HG02943 (cell line): ENCODE data around the gene KLF16.

ENCODE experiments used
- ATAC-seq: cut with Tn5 transposase; IDR thresholded peaks from one replicate; pipeline ENCODE4 v1.9.1; 2021; ENCODE audit warnings: mild to moderate bottlenecking, low read depth, moderate library complexity; ENCODE audit not compliant: unreplicated experiment

The KLF16 gene

DNA sequence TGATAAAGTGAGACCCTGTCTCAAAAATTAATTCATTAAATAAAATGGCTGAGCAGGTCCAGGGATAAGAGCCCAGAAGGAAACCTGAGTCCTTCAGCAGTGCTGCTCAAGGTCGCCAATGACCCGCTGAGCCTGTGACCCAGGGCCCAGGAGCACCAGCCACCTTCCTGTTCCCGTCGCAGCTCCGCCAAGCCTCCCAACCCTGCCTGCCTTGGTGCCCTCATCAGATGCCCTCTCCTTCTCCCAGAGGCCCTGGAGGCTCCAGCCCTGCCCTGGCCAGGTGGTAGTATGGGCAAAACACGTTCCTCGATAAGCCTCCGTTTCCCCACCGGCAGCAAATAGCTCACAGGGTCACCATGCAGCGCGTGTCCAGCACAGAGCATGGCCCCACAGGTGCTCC lies 17.7 kb downstream of the KLF16 start:
- no peak for ATAC-seq

DNA sequence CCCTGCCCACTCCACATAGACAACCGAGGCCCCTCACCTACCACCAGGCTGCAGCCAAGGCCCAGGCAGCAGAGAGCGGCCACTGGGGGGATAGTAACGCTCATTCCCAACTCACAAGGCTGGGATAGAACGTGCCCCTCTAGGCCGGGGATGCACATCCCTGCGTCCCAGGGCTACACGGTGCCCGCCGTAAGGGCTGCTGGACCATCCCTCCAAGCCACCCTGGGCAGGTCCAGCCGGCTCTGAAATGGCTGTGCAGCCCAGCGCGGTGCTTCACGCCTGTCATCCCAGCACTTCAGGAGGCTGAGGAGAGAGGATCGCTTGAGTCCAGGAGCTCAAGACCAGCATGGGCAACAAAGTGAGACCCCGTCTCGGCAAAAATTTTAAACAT lies 18.3 kb downstream of the KLF16 start:
- no peak for ATAC-seq

DNA sequence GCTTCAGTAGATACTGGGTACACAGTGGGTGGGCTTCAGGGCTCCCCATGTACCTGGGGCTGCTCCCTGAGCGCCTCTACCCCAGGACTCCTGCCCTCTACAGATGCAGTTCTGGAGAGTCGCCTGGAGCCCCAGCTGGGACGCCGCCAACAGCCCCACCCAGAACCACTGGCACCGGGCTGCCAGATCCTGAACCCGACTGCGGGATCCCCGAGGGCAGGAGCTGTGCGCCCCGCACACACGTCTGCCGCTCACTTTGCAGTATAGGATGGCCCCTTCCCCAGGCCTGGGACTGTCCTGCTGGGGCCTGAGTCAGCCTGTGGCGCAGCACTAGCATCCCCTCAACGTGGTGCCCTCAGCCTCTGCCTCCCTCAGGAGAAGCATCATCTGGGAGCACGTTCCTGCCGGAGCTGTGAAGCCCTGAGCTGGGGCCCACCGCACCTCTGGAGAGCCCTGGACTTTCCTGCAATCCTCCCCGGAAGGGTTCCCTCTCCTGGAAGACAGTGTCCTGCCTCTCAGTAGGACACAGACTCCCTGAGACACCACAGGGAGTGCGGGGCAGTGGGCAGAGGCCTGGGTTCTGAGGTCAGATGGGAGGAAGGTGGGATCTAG lies 18.8 kb downstream of the KLF16 start:
- no peak for ATAC-seq

DNA sequence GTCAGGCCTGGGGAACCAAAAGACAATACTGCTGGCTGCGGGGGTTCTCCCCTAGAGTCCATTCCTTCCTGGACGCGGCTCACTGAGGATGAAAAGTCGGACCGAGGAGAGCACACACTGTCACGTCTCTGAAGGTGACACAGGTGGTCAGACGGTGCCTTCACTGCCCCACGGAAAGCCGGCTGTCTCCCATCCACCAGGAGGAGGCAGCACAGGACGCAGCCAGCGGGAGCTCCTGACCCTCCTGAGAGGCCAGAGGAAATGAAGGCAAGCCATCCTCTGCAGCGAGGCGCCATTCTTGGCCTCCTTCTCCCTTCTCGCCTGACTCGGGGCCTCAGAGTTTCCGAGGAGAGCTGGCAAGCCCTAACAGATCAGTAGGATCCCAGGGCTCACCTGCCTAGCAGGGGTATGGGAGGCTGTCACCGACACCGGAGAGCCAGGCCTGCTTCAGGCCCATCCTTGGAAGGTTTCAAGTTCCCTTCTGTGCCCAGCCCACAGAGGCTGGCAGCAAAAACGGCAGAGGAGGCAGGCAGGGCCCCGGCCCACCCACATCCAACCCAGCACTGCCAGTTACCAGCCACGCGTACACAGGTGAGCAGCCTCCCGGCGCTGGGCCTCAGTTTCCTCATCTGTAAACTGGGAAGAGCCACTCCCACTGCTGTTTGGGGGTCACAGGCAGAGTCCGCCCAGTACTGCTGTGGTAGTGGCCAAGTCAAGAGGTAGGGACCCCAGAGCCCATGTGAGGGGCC lies 19.6 kb downstream of the KLF16 start:
- ATAC-seq: no peak

DNA sequence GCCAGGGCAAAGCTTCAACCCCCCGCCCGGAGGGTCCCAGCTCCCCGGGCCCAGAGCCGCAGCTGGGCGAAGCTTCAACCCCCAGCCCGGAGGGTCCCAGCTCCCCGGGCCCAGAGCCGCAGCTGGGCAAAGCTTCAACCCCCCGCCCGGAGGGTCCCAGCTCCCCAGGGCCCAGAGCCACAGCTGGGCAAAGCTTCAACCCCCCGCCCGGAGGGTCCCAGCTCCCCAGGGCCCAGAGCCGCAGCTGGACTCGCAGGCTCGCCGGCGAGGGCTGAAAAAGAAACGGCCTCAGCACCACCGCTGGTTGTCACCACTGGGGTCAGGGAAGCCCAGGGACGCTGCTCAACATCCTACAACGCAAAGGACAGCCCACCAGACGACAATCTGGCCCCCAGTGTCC lies 20.3 kb downstream of the KLF16 start:
- no peak for ATAC-seq

DNA sequence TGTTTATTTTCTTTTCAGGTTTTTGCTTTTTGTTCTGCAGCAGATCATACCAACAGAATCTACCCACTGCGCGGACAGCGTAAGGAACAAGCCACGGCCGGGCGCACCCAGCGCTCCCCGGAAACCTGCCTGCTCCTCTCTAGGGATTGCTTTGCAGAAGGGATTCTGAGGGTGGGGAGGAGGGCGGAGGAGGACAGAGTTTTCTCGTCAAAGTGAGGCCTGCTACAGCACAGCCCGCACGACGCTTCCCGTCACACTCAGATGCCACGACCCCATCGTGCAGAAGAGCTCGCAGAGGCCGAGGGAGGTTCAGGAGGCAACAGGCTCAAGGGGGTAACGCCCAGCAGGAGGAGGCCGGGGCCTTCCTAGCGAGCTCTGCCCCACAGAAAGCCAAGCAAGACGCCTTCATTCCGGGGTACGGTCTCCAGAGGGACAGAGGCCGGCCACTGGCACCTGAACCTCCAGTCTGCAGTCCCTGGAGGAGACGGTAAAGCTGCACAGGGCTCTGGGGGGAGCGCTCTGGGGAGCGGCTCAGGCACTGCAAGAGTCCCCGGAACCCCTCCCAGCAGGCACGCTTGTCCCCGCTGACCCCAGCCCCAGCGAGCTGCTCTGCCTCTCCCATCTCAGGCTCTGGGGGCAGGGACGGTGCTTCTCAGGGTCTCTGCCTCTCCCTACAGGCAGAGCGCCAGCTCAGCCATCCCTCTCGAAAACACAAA lies 22.0 kb downstream of the KLF16 start:
- ATAC-seq: no peak

DNA sequence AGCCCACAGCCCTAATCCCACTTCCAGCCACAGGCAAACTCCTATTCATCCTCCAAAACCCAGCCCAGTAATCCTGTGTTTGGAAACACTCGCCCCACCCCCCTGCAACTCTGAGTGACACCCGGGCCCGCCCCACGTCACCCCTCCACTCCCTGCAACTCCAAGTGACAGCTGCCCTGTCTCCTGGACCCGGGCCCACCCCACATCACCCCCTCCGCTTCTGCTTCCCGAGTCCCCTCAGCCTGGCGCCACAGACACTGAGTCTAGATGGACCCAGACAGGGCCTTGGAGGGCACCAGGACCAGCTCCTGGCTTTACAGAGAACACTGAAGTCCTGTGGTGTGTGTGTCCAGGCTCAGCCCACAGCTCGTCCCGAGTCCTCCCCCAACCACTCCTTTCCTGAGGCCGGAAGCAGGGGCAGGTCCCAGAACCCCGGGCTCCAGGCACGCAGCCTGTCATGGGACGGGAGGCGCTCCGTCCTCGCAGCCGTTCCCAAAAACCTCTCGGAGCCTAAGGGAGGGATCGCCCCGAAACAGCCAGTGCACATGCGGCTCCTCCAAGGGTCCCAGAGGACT lies 22.8 kb downstream of the KLF16 start:
- no peak for ATAC-seq

DNA sequence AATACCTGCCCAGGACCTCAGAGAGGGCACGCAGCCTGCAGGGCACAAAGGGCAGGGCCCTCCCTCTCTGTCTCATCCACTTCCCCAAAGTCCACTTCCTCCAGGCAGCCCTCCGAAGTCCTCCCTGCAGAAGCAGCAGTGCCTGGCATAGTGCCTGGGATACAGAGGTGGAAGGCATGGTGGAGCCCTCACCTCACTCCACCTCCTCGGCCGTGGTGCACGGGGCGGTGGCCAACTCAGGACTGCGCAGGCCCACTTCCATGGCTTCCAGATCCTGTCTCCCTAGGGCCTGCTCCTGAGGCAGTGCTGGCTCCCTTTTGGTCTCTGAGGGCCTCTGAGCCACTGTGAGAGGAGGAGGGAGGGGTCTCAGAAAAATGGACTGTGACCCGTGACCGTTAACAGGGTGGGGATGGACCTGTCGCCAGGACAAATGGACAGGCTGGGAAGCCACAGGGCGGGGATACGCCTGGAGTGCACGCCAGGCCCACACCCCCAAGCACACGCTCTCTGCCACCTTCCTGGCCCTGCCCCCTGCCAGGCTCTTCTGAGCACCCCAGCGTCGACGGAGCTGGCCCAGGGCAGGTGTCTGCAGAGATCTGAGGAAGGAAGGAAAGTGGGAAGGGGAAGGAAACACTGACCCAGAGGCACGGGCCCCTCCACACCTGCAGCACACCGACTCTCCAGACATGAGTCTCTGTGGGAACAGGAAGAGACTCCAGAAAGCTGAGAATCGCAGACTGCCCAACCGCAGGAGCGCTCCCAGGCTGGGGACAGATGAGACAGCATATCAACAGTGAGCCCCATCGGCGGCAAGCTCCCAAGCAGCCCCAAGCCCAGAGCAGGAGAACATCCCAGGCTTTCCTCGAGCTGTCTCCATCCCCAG lies 23.5 kb downstream of the KLF16 start:
- no peak for ATAC-seq

DNA sequence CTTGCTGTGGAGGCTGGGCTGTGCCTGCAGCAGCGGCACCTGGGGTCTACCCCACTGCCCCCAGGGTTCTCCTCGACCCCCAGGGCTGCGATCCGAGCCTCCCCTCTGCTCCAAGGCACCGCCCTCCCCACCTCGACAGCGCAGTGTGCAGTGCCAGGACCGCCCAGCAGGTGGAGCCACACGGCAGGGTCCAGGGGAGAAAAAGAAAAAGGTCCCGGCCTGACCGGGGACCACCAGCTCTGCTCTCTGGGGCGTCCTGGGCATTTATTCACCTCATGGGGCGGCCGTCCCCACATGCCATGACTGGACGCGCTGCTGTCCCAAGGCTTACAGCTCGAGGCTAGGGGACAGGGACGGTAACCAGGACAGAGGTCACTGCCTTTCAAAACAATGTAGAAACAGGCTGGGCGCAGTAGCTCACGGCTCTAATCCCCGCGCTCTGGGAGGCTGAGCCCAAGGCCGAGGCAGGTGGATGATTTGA lies 25.7 kb downstream of the KLF16 start:
- ATAC-seq: no peak

DNA sequence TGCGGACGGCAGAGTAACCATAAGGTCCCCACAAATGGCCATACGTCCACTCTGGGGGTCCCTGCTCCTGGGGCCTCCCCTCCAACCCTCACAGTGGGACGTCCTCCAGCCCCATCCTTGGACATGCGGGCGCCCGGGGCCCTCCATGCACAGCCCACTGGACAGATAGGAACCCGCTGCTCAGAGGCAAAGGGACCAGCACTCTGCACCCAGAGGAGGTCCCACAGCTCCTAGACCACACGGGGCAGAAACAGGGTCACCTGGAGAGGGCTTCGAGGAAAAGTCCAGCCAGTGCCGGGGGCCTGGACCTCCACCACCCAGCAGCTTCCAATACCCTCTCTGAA lies 26.2 kb downstream of the KLF16 start:
- ATAC-seq: no peak

DNA sequence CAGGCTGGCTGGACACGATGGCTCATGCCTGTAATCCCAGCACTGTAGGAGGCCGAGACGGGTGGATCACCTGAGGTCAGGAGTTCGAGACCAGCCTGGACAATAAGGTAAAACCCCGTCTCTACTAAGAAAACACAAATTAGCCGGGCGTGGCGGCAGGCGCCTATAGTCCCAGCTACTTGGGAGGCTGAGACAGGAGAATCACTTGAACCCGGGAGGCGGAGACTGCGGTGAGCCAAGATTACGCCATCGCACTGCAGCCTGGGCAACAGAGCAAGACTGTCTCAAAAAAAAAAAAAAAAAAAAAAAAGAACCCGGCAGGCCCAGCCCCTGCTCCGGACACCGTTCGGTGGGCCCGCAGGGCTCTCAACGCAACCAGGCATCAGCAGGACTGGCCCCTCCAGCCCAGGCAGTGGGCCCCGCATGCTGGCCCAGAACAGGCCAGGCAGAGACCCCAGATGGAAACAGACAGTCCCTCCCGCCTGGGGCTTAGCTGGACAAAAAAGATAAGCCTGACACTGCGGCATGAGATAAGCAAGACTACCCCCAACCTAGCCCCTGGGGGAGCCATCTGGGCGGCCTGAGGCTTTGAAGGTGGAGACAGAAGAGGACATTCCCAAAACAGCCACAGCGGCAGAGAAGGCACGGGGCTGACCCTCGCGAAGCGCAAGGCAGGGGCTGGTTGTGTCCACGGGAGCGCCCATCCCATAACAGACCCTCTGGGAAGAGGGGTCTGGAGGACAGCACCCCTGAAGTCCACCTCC lies 26.7 kb downstream of the KLF16 start:
- no peak for ATAC-seq

DNA sequence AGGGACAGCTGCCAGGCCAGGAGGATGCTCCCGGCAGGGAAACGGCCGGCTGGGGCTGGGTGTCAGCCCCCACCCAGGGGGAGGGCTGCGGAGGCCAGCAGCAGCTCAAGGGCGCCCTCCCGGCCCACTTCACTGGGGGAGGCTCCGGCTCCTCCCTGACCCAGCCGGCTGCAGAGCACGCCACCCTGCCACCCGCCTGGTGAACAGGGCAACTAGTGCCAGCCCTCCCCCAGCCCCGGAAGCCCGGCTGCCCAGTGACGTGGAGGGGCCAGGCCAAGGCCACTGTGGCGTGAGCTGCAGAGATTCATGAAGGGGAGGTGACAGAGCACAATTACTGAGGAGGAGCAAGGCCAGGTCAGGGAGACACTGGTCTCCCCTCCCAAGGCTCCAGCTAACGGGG lies 29.8 kb downstream of the KLF16 start:
- no peak for ATAC-seq

DNA sequence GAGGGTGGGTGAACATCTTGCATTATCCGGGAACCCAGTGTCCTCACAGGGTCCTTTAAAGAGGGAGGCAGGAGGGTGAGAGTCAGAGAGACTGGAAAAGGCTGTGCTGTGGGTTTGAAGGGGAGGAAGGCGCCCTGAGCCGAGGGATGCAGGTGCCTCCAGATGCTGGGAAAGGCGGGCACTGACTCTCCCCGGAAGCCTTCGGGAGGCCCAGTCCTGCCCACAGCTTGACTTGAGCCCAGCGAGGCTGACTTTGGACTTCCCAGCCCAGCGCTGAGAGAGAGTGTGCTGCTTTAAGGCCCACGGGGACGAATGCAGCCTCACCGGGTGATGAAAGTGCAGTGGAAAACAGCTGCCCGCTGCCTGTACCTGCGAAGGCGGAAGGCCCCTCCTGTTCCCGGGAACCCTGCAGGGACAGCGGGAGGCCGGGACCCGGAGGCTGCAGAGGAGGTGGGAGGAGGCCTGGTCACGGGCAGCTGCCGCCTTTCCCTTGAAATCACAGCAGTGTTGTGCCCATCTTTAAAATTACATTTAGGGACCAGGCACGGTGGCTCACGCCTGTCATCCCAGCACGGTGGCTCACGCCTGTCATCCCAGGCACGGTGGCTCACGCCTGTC lies 31.2 kb downstream of the KLF16 start:
- ATAC-seq: no peak

DNA sequence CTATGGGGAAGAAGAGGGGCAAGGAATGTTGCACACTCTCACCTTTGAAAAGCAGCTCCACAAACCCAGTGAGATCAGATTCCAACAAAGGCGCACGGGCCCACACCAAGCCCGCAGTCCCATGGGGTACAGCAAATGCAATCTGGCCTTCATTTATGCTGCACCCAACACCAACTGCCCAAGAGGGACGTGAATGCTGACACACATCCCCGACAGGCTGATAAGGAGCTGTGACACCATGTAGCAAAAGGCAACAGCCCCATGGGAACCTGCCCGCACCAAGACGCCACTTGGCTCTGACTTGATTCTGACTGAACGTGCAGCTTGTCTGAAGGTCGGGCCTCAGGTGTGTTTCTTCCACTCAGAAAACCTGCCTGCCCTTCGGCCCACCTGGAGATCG lies 32.4 kb downstream of the KLF16 start:
- ATAC-seq: no peak

DNA sequence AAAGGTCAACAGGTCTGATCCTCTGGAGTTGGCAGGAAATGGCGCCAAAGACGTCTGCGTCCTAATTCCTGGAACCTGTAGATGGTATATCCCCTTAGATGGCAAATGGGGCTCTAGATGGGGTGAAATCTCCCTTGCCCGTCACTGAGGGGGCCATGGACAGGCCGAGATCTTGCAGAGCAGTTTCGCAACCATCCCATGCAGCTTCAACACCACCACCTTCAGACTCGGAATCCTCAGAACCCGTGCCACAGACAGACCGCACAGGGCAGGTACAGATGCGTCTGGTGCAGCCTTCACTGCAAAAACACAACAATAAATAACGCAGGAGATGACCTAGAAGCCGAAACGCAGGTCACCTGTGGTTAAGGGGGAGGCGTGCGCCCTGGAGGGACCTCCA lies 32.8 kb downstream of the KLF16 start:
- ATAC-seq: no peak

DNA sequence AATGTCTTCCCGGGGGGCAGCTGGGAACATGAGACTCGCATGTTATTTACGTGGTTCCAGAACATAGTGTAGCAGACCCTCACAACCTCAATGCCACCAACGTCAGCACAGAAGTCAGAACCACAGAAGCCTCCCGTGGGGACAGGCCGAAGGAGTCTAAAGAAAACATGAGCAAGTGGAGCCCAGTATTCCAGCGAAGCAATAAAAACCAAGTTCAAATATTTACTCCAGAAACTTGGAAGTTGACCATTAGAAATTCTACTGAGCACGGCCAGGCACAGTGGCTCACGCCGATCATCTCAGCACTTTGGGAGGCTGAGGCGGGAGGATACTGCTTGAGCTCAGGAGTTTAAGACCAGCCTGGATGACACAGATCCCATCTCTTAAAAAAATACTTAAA lies 33.4 kb downstream of the KLF16 start:
- no peak for ATAC-seq

DNA sequence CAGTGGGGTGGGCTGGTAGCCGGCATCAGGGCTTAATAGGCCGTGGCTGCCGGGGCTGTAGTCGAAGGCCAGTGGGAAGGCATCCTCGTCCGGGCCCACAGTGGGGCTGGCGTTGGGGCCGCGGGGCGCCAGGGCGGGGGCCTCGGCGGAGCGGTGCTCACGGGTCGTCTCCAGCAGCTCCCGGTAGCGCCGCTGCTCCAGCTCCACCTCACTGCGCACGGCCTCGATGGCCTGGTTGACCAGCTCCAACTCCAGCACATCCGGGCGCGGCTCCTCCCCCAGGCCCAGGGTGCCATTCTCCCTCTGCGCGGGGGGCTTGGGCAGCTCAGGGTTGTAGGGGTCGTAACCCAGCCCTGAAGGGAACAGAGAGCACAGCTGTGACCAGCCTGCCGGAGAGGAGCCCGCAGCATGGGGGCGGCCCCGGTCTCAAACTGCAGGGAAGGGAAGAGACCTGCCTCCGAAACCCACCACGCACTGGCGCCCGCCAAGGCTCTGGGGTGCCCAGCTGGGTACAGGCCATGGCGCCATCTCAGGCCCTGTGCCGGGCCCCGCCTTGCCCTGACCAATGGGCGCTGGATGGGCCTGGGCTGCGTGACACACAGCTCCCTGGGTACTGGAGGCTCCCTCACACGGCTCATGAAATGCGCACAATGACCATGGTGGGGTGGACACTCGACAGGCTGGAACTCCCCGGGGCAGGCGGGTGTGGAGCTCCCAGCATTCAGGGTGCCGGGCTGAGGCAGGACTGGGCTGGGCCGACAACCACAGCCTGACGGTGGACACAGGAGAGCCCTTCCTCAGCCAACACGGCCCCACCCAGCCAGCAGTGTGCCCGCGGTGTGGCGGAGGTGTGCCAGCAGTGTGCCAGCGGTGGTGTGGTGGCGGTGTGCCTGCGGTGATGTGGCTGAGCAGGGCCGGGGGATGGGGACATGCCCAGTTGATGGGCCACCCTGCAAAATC lies 34.8 kb downstream of the KLF16 start:
- ATAC-seq: no peak

DNA sequence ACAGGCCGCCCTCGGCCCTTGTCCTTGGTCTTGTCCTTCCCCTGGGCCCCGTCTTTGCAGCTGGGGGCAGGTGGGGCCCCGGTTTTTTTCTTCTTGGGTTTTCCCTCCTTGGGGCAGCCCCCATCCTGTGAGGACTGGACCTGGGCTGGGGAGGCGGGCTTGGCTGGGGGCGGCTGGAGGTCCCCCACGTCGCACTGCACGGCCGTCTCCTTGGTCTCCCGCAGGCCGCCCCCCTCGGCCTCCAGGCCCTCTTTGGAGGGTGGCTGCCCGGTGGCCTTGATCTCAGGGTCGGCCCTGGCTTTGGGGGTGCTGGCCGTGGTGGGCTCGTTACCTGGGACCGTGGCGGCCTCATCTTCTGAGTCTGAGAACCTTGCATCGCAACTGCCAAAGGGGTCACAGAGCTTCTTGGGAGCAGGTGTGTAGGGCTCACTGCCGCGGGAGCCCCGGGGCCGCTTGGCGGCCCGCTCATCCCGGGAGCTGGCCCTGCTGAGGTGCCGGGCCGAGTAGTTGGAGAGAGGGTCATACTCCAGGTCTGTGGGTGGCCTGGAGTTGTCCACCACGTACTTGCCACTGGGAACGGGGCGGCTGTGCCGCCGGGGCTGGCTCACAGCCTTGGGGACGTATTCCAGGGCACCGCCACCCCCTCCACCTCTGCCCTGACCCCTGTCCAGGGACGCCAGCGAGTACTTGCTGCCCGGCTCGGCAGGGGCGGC lies 35.7 kb downstream of the KLF16 start:
- ATAC-seq: no peak
